Activated B cell treated with CpG ODN at 0.5 μM for 24 hours (primary cell): ENCODE data around the gene HOXB5. TPM values are rescaled to one million over a fixed set of nuclear protein-coding genes. Genes with fewer than 3 reads are reported as not detected.

Experiments
- ATAC-seq: fragments of 200-7000 bp; cut with Tn5 transposase; one replicate; pipeline ENCODE4 v1.10.0; 2021; ENCODE audit warnings: low read depth, mild to moderate bottlenecking, moderate library complexity
- CTCF ChIA-PET: fragments of 350-600 bp; sonication (Branson Sonifier 250); formaldehyde crosslinking; loops from one replicate; lab custom pipeline; 2021; ENCODE audit warnings: antibody characterized with exemption; lab: Charles Lee
- POLR2A ChIA-PET: fragments of 350-600 bp; sonication (Branson Sonifier 250); formaldehyde crosslinking; loops from one replicate; lab custom pipeline; 2021; ENCODE audit warnings: antibody characterized with exemption; lab: Charles Lee
- DNase-seq: peaks from one replicate; pipeline ENCODE4 v3.0.0; 2022
- H3K27ac Mint-ChIP-seq: one replicate; pipeline ENCODE4 v1.8.0; 2020; ENCODE audit warnings: mixed read lengths
- H3K27me3 Mint-ChIP-seq: one replicate; pipeline ENCODE4 v1.8.0; 2021; ENCODE audit warnings: mixed read lengths
- H3K36me3 Mint-ChIP-seq: one replicate; pipeline ENCODE4 v1.8.0; 2021; ENCODE audit warnings: low read depth, mixed read lengths
- H3K4me1 Mint-ChIP-seq: one replicate; pipeline ENCODE4 v1.8.0; 2021; ENCODE audit warnings: mixed read lengths
- H3K4me3 Mint-ChIP-seq: one replicate; pipeline ENCODE4 v1.8.0; 2020; ENCODE audit warnings: mild to moderate bottlenecking, mixed read lengths
- H3K9me3 Mint-ChIP-seq: one replicate; pipeline ENCODE4 v1.8.0; 2020; ENCODE audit warnings: mixed read lengths
- CTCF ChIP-seq: fragments of 200-600 bp; IDR thresholded peaks from one replicate; pipeline ENCODE4 v1.8.0; 2022; ENCODE audit warnings: antibody characterized with exemption, mild to moderate bottlenecking
- intact Hi-C: fragments of 100-400 bp; cut with micrococcal nuclease; formaldehyde crosslinking; loops from one replicate; pipeline ENCODE4 v1.15.1; 2024
- total RNA-seq: library from RNA; stranded (reverse); gene quantifications from 2 replicates; pipeline ENCODE4 v1.2.3, GENCODE V29; 2022

The HOXB5 gene
- total RNA-seq, 1 donor from 2014 or later: not detected

GRCh38 chr17:48615047-48615962 lies 21.7 kb upstream of the HOXB5 start, which contains the start of gene HOXB8:
HOXB8 (minus strand) TSS chr17:48615292; CDS start chr17:48614704, 588 bp downstream.
- intact Hi-C loops: loop anchor here (10.0 kb wide), 2 partner anchors 379 to 771 kb away; partner anchors contain the start of genes IGF2BP1 and SCRN2
- H3K9me3 Mint-ChIP-seq: no peaks in the 10 kb centered on the region
- DNase-seq: no peak
- peaks cover 50% of the 10 kb centered on the region for H3K4me1 Mint-ChIP-seq
- ChIA-PET CTCF (interaction anchor here (1.0 to 2.7 kb wide), 6 partner anchors 16 to 352 kb away, joined by 3 to 27 read pairs (median 3); partner anchors contain the start of gene HOXB5), POLR2A (interaction anchor here (0.6 to 1.4 kb wide), 3 partner anchors 22 to 293 kb away, joined by 3 to 7 read pairs (median 5); partner anchors contain the start of gene HOXB5)
- ATAC-seq: no peak
- H3K27me3 Mint-ChIP-seq: peaks cover 57% of the 10 kb centered on the region
- H3K36me3 Mint-ChIP-seq: peaks cover 7% of the 10 kb centered on the region
- peak within 1 kb of the TSS; percentile 36 for H3K27ac Mint-ChIP-seq
- TF ChIP-seq CTCF: no peak
- peak within 1 kb of the TSS; percentile 44 for H3K4me3 Mint-ChIP-seq

DNA sequence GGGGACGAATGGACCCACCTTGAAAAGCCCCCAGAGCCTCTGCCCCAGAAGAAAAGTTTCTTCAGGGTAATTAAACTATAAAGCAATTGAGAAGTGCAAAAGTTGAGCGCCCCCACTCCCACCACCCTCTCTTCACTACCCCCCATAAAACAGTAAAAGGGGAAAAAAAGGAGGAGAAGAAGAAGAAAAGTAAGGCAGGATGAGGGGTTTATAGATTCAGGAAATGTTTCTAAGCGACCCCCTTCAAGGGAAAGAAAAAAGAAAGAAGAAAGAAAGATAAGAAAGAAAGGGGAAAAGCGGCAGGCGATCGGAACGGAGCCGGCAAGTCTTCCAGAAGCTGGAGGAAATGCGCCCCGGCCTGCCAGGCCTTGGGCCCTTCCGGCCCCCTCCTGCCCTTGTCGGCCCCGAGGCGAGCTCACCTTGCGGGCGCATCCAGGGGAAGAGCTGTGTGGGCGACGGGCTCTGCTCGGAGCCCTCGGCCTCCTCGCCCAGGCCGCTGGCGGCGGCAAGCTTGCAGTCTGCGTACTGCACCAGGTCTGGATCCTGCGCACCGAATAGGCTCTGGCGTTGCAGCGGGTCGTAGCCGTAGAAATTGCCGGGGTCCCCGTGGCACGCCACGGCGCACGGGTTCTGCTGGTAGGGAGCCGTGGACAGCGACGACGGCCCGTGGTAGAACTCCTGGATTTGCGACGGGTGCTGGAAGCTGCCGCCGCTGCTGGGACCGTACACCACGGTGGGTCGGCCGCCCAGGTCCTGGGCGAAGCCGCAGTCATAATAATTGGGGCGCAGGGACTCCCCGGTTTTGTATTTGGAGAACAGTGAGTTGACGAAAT lies 20.5 kb upstream of the HOXB5 start:
- peaks cover 49% of the 10 kb centered on the region for H3K4me1 Mint-ChIP-seq
- POLR2A ChIA-PET: interaction anchor here (0.7 to 1.4 kb wide), 2 partner anchors 21 to 25 kb away, joined by 5 to 6 read pairs; partner anchors contain the start of gene HOXB5

GRCh38 chr17:48612854-48613691 lies 19.5 kb upstream of the HOXB5 start:
- DNase-seq (peak; percentile 57), ATAC-seq (peak; percentile 68)
- Mint-ChIP-seq H3K9me3 (no peaks in the 10 kb centered on the region), H3K4me1 (peaks cover 40% of the 10 kb centered on the region), H3K27me3 (peaks cover 51% of the 10 kb centered on the region), H3K4me3 (peak overlapping the region; percentile 81), H3K36me3 (peaks cover 7% of the 10 kb centered on the region), H3K27ac (peak overlapping the region; percentile 66)
- ChIA-PET POLR2A (interaction anchor here (0.6 to 1.0 kb wide), 11 partner anchors 12 to 1546 kb away, joined by 3 to 13 read pairs (median 4); partner anchors contain the start of genes HOXB9 and NFE2L1), CTCF (interaction anchor here (0.6 to 2.7 kb wide), 13 partner anchors 9 to 539 kb away, joined by 3 to 27 read pairs (median 3); partner anchors contain the start of gene HOXB5)
- intact Hi-C loops: loop anchor here (1.0 to 10.0 kb wide), 6 partner anchors 16 to 768 kb away; partner anchors contain the start of genes IGF2BP1 and SCRN2
- TF ChIP-seq CTCF: no peak

More for the DNA sequence above, 20.5 kb upstream of the HOXB5 start:
- Mint-ChIP-seq H3K27me3 (peaks cover 56% of the 10 kb centered on the region), H3K27ac (peak overlapping the region; percentile 18), H3K4me3 (peak overlapping the region; percentile 46), H3K9me3 (no peaks in the 10 kb centered on the region), H3K36me3 (peaks cover 7% of the 10 kb centered on the region)
- ATAC-seq (no peak), DNase-seq (peak; percentile 47)
- CTCF ChIA-PET: interaction anchor here (1.1 to 2.7 kb wide), 3 partner anchors 18 to 111 kb away, joined by 4 to 27 read pairs (median 6); partner anchors contain the start of gene HOXB5
- no peak for TF ChIP-seq CTCF
- intact Hi-C loops: loop anchor here (1.0 to 10.0 kb wide), 6 partner anchors 17 to 769 kb away; partner anchors contain the start of genes IGF2BP1 and SCRN2

- Mint-ChIP-seq H3K4me3 (peak overlapping the region; percentile 81), H3K9me3 (no peaks in the 10 kb centered on the region), H3K27me3 (peaks cover 51% of the 10 kb centered on the region), H3K4me1 (peaks cover 40% of the 10 kb centered on the region), H3K27ac (peak overlapping the region; percentile 66), H3K36me3 (peaks cover 7% of the 10 kb centered on the region)
- TF ChIP-seq CTCF: no peak
- ChIA-PET CTCF (interaction anchor here (0.7 to 2.7 kb wide), 12 partner anchors 8 to 539 kb away, joined by 3 to 27 read pairs (median 3); partner anchors contain the start of gene HOXB5), POLR2A (interaction anchor here (0.6 to 1.0 kb wide), 7 partner anchors 11 to 730 kb away, joined by 3 to 13 read pairs (median 4); partner anchors contain the start of genes HOXB9 and NFE2L1)
- DNase-seq (no peak), ATAC-seq (peak; percentile 3)
- intact Hi-C loops: loop anchor here (2.0 to 10.0 kb wide), 5 partner anchors 16 to 768 kb away; partner anchors contain the start of genes IGF2BP1 and SCRN2
Observed at GRCh38 chr17:48612456-48612853, 18.9 kb upstream of the HOXB5 start.
